ENCODE results near the gene EFNA5. TPM values are rescaled to one million over a fixed set of nuclear protein-coding genes. Genes with fewer than 3 reads are reported as not detected.

EFNA5 gene
- total and polyA plus RNA-seq, 2 experiments from 2014 or later: 7.5 to 10.1 TPM

DNA sequence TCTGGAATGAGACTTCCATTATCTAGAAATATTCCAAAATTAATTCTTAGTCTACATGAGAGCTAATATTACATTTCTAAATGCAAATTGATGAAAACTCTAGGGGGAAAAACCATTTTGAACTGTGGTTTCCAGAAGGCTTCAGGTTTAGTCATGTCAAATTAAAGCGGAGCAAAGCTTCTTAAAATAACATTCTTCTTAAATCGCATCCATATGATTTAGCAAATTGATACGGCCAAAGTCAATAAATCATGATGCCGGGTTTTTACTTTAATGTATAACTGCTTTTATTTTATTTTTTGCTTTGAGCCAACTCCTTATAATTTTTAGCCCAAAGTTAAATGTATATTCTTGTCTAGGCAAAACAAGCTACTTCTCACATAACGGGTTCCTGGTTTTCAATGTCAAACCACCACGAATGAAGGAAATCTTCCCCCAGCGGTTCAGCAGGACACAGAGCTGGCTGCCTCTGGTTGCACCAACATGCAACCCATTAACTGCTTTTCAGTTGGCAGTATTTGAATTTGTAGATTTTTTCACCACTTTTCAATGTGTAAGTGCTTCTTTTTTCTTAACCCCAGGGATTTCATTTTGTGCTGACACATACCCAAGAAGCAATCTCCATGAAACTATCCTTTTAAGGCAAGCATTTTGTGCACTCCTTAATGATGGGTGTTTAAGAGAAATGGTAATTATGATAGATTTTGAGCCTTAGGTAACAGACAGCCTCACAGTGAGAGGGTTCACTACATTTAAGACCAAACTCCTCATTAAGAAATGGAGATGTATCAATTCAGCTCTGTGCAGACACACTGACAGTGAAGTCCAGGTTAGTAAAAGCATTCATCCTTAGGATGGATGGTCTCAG, 35.5 kb downstream of the EFNA5 start:
- Mint-ChIP-seq H3K4me1 (peaks cover 57% of the 10 kb centered on the region), H3K27me3 (ENCODE audit: insufficient read depth, low read depth, poor library complexity) (peaks cover 5% of the 10 kb centered on the region), H3K4me3 (no peak overlapping the region), H3K27ac (peak overlapping the region; percentile 73; the same call in 1 of the 2 replicates), H3K36me3 (ENCODE audit: low read depth) (no peaks in the 10 kb centered on the region; the same call in 2 of the 3 replicates), H3K9me3 (no peaks in the 10 kb centered on the region)
- no peak for DNase-seq (ENCODE audit: low spot score)
- no peaks in the 10 kb centered on the region for H3K36me3 ChIP-seq (ENCODE audit: insufficient read depth)
- peak; percentile 28; the same call in 1 of the 3 replicates for ATAC-seq
- H3K27ac ChIP-seq (ENCODE audit: low read depth): no peak overlapping the region
- H3K4me2 ChIP-seq: no peak overlapping the region
- no peak overlapping the region for H2AFZ ChIP-seq
- H3K4me1 ChIP-seq (ENCODE audit: insufficient read depth): peaks cover 36% of the 10 kb centered on the region
- H4K20me1 ChIP-seq (replicated peaks; ENCODE audit: insufficient read depth): no peaks in the 10 kb centered on the region
- TF ChIP-seq ZNF462 (CRISPR knock-in tag; IDR thresholded peaks at IDR 0.05) (0 out of 2 replicates have a peak, but pooled peaks have one; percentile 17), POLR2AphosphoS5 (IDR thresholded peaks at IDR 0.05; ENCODE audit: low read depth) (no peak), EZH2phosphoT487 (IDR thresholded peaks at IDR 0.05; ENCODE audit: unreplicated experiment) (no peak)
- H3F3A ChIP-seq (replicated peaks; ENCODE audit: low read depth): no peaks in the 10 kb centered on the region
- no peaks in the 10 kb centered on the region for H3K9me2 ChIP-seq (ENCODE audit: insufficient read depth)
- no peaks in the 10 kb centered on the region; the same call in 1 of the 2 replicates for H3K79me2 ChIP-seq (replicated peaks; ENCODE audit: insufficient read depth)
- no peak overlapping the region for H3K4me3 ChIP-seq
- H3K27me3 ChIP-seq (ENCODE audit: insufficient read depth): no peaks in the 10 kb centered on the region
